DMS153 treated with DMSO at 0.1 percent for 48 hours (cell line): ENCODE results near the gene NEDD9.

ENCODE experiments used
- DNase-seq: peaks from one replicate; lab custom pipeline; 2025; ENCODE audit not compliant: unreplicated experiment; lab: John Stamatoyannopoulos, UW

Gene NEDD9

GRCh38 chr6:11183761-11184362, 48.6 kb downstream of the NEDD9 start:
- DNase-seq, result no peak

DNA sequence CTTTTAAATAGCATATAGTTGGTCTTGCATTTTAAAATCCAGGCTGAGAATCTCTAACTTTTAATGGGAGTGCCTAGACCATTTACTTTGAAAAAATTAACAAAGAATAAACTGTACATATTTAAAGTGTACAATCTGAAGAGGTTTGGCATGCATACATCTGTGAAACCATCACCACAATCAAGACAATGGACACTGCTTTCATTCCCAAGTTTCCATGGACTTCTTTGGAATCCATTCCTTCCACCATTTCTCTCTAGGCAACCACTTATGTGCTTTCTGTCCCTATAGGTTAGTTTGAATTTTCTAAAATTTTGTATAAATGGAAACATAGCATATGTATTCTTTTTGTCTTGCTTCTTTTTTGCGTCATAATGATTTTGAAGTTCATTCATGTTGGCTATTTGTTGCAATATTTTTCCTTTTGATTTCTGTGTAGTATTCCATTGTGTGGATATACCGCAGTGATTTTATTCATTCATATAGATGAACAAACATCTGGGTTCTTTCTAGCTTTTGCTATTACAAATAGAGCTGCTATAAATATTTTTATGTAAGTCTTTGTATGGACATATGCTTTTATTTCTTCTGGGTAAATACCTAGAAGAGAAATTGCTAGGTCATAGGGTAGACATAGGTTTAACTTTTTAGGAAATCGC, 50.9 kb downstream of the NEDD9 start:
- no peak for DNase-seq

GRCh38 chr6:11179419-11180202, 52.9 kb downstream of the NEDD9 start:
- DNase-seq, result no peak

DNA sequence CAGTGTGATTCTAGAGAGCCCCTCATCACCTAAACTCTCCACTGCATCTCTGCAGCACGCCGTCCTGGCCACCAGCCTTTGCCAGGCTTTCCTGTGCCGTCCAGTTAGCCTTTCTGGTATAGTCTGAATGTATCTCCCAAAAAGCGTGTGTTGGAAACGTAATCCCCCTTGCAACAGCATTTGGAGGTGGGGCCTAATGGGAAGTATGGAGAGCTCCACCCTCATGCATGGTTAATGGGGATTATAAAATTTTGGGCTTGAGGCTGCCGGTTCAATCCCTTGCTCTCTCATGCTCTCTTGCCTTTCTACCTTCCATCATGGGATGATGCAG, 53.4 kb downstream of the NEDD9 start:
- DNase-seq, result no peak

- no peak for DNase-seq
These were observed 55.2 kb downstream of the NEDD9 start for GRCh38 chr6:11177271-11177670.

GRCh38 chr6:11174242-11174611, 58.2 kb downstream of the NEDD9 start:
- DNase-seq, result no peak

DNA sequence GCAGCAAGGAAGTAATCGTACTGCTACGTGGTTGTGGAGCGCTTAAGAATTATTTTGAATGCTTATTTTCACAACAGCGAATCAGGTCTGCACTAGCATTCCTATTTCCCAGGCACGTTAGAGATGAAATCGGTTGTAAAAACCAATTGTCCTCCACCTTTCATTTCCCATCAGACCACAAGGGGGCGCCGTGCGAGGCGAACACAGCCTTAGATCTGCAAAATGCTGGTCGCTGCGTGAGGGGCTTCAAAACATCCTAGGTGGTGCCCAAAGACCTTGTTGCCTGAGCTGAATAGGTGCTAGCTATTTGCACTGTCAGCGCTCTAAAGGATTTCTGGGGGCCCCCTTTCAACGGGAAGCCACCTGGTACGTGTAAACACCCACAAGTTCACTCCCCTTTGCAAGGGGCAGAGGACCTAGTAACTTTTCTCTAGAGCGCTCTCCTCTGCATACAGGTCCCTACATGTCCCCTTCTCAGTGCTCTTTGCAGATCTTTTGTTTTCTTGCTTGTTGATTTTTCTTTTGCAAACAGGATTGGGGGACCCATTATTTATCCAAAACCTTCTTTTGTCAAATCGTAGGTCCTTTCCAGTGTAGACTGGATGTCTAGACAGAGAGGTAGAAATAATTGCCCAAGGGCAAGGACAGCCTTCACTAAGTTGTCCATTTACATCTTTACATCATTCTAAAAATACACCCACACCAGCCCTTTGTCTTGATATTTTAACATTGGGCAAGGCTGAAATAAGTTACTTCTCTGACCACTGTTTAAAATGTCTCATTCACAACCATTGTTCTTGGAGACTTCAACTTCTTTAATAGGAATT, 59.8 kb downstream of the NEDD9 start:
- DNase-seq, result peak; percentile 11

- no peak for DNase-seq
These were observed 60.5 kb downstream of the NEDD9 start for GRCh38 chr6:11171952-11172351.

DNA sequence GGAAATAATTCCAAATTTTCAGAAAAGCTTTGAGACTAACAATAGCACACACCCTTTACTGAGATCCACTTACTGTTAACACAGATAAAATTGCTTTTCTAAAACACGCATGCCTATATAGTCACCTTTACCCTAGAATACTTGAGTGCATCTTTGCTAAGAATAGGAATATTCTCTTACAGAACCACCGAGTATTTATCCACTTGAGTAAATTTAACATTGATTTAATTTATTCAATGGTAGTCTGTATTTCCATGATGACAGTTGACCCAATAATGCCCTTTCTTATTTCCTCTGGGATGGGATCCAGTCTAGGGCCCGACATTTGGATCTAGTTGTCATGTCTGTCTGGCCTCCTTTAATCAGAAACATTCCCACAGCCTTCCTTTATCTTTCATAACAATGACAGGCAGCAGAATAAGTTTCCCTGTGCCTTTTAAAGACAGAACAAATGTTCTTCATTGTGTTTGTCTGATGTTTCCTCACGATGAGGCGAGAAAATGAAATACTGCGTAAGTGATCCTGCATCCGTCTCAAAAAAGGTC, 64.3 kb downstream of the NEDD9 start:
- no peak for DNase-seq

- DNase-seq, result no peak
These were observed 65.5 kb downstream of the NEDD9 start for GRCh38 chr6:11166948-11167347.

DNA sequence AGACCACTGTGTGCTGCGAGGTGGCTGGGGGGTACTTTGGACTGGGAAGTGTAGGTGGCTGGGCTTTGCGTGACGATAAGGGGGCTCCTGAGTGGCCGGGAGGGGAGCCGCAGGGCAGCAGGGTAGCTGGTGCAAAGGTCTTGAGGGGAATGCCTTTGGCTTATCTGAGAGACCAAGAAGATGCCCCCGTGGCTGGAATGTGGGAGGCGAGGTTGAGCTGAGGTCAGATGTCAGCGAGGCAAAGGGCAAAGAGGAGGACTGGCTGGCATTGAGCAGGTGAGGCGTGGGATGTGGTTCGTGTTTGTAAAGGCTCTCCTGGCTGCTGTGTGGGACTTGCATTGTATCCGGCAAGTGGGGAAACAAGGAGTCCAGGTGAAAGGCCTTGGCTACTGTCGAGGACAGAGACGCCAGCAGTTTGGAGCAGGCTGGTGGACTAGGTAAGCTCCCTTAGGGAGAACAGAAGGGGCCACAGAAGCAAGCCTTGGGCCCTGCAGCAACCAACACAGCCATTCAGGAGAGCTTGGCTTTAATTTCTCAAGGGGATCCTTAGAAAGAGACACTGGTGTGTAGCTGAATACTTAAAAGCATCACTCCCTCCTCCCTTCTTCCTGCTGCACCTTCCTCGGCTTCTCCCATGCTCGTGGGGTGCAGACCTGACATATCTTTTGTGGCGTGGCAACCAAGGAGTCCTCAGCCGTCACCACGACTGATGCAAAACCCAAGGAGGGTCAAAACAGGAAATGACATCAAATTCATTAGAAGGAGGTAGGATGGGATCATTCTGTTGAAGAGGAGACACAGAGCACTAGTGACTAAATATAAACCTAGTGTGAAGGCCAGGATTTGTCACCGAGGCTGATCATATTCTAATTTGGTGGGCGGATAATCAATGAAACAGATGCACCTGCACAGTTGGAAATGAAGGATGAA, 67.5 kb downstream of the NEDD9 start:
- no peak for DNase-seq

DNA sequence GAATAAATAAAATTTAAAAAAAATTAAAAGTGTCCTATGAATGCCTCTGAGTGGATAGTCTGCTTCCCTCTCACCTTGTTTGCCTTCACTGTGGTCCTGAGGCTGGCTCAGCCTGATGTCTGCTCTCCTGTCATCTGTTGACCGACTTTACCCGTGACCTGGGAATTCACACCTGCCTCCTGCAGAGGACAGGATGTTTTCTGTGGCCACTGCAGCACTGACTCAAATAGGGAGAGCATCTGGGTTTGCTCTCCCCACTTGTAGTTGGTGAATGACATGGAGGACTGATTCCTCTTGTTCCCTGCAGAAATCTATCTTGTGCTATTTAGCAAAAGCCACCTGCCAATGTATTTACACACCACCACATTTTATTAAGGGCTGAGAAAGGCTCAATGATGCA, 68.5 kb downstream of the NEDD9 start:
- DNase-seq, result peak; percentile 40

- DNase-seq, result no peak
These were observed 70.2 kb downstream of the NEDD9 start for GRCh38 chr6:11162262-11162661.

- no peak for DNase-seq
These were observed 71.2 kb downstream of the NEDD9 start for GRCh38 chr6:11161031-11161956.

GRCh38 chr6:11160199-11160598, 72.3 kb downstream of the NEDD9 start:
- no peak for DNase-seq

- no peak for DNase-seq
These were observed 76.9 kb downstream of the NEDD9 start for GRCh38 chr6:11155589-11155988.

DNA sequence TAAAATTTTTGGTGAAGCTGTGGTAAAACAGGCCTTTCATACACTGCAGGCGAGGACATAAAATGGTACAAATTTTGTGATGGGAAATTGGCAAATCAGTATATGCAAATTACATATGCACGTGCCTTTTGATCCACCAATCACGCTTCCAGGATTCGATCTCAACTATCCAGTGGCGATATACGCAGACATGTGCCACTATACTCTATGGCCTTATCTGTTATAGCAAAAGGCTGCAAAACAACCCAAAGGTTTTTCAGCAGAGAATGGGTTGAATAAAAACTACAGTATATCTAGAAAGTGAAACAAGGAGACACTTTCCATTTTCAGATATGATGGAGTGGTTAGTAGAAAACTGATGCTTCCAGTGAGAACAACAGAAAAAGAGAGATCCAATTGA, 79.0 kb downstream of the NEDD9 start:
- no peak for DNase-seq

DNA sequence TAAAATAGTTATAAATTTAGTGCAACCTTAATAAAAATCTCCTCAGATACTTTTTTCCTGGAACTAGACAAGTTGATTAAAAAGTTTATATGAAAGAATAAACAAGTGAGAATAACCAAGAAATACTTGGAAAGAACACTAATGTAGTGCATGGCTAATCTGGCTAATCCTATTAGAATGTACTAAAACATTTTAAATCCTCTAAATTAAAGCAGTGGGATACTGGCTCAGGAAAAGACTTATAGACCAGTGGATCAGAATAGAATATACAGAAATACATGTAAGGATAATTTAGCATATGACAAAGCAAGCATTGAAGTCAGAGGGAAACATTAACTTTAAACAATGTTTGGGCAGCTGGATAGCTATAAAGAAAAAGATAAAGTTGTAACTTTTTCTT, 79.9 kb downstream of the NEDD9 start:
- DNase-seq, result no peak

DNA sequence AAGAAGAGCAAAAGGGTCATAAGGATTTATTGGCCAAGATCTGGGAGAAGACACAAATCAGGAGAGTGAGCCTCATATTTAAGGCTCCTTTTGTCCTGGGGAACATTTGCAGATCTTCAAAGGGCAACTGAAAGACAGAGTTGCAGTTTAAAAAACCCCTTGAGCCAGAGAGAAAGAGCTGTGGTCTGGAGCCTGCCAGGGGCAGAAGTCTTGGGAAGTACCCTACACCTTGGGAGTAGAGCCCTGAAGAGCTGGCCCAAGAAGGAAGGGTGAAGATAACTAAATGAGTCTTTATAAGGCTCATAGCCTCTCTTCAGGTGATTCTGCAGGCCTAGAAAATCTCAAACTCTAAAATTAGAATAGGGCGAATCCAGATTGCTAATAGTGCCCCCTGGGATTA, 81.0 kb downstream of the NEDD9 start:
- DNase-seq, result no peak
